Retinal pigment epithelial cell (primary cell): ENCODE measurements around the gene JSRP1.

Experiments
- DNase-seq: peaks from one replicate; pipeline ENCODE4 v3.0.0-alpha.2; 2010; ENCODE audit warnings: low read depth
- H3K4me3 ChIP-seq: 2 replicates; pipeline ENCODE4 v1.5.1; 2011; ENCODE audit warnings: mild to moderate bottlenecking, low read length, control low read depth, moderate library complexity
- TF ChIP-seq, protein P1 (sequence below): conservative IDR thresholded peaks from 2 replicates; pipeline ENCODE4 v1.5.1; 2011; ENCODE audit warnings: low read depth, low read length, control low read depth, inconsistent platforms

JSRP1 gene

DNA sequence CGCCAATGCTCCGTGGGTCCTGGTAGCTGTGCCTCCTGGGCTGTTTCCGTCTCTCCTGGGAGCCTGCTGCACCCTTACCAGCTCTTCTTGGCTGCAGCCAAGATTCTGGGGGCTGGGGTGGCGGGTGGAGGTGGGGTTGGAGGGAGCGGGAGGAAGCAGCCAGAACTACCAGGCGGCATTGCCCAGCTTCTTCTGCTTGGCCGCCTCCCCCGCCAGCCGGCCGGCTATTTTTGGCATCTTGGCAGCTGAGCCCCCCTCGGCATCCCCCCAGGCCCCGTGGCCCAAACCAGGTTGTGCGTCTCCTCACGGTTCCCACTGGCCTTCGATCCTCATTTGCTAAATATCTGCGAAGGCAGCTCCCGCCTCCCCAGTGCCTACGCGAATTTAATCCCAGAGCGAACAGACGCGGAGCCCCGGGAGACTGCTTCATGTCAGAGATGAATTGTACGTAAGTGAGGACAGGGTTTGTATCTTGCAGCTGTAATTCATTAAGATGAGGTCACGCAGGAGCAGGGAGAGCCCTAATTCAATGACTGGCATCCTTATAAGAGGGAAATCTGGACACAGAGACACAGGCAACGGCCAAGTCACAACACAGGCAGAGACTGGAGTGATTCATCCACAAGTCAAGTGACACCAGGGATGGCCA, 38.6 kb upstream of the JSRP1 start:
- no peak overlapping the region for H3K4me3 ChIP-seq
- no peak for DNase-seq
- TF ChIP-seq, protein P1, sequence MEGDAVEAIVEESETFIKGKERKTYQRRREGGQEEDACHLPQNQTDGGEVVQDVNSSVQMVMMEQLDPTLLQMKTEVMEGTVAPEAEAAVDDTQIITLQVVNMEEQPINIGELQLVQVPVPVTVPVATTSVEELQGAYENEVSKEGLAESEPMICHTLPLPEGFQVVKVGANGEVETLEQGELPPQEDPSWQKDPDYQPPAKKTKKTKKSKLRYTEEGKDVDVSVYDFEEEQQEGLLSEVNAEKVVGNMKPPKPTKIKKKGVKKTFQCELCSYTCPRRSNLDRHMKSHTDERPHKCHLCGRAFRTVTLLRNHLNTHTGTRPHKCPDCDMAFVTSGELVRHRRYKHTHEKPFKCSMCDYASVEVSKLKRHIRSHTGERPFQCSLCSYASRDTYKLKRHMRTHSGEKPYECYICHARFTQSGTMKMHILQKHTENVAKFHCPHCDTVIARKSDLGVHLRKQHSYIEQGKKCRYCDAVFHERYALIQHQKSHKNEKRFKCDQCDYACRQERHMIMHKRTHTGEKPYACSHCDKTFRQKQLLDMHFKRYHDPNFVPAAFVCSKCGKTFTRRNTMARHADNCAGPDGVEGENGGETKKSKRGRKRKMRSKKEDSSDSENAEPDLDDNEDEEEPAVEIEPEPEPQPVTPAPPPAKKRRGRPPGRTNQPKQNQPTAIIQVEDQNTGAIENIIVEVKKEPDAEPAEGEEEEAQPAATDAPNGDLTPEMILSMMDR, result no peak

DNA sequence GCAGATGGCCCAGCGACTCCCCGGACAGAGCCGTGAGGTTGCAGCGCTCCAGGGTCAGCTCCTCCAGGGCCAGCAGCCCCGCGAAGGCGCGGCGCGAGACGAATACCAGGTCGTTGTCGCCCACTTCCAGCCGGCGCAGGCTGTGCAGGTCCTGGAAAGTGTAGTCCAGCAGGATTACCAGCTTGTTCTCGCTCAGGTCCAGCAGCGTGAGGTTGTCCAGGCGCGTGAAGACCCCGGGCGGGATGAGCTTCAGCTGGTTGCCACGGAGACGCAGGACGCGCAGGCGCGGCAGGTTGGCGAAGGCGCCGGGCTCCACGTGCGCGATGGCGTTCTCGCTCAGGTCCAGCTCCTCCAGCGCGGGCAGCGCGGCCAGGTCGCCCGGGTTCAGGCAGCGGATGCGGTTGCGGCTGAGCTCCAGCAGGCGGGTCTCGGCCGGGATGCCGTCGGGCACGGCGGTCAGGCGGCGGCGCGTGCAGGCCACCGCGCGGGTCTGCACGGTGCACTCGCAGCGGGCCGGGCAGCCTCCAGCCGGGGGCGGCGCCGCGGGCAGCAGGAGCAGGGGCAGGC, 35.1 kb upstream of the JSRP1 start:
- TF ChIP-seq, protein P1, result no peak
- H3K4me3 ChIP-seq, result no peak overlapping the region
- no peak for DNase-seq

DNA sequence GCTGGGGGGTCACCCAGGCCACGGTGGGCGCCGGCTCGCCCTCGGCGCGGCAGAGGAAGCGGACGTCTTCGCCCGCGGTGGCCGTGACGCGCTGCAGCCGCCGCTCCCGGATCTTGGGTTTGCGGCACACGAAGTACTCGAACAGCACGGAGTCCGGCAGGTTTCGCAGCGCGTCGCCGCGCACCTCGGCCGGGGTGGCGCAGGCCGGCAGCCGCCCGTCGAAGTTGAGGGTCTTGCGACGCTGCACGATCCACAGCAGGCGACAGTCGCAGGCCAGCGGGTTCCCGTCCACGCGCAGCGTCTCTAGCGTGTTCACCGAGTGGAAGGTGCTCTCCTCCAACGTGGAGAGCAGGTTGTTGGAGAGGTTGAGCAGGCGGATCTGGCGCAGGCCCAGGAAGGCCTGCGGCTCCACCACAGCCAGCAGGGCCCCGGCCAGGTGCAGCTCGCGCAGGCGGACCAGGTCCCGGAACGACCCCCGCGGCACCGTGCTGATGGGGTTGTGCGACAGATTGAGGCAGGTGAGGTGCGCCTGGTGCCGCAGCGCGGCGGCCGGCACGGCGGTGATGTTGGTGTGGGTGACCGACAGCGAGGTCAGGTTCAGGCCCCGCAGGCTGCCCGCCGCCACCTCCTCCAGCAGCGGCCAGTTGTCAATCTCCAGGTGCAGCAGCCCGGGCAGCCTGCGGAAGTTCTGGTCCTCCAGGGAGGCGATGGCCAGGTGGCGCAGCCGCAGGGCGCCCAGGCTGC, 34.4 kb upstream of the JSRP1 start:
- no peak overlapping the region for H3K4me3 ChIP-seq
- TF ChIP-seq, protein P1, result no peak
- DNase-seq, result no peak

DNA sequence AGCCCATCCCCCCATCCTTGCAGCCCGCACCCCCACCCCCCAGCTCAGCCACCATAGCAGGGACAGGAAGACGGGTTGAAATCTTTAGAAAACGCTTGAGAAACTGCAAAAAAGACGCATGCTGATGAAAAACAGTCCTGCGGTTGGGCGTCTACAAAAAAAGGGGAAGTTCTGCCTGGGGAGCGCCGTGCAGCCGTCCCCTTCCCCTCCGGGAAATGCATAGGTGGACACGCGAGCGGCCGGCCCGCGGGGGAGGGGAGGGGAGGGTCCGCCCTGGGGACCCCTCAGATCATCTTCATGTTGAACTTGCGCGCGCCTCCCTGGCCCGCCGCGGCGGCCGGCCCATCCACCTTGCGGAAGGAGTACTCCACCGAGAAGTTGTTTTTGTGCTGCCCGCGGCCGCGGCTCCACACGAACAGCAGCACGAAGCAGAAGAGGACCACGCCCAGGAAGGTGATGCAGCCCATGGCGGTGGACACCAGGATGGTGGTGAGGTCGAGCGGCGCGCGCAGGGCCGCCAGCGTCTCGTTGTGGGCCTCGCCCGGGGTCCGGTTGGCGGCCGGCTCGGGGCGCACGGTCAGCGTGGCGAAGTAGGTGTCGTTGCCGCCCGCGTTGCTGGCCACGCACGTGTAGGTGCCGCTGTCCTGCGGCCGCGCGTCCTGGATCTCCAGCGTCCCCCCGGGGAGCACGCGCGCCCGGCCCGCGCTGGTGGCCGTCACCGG, 33.7 kb upstream of the JSRP1 start:
- DNase-seq, result no peak
- H3K4me3 ChIP-seq, result no peak overlapping the region
- TF ChIP-seq, protein P1, result no peak

DNA sequence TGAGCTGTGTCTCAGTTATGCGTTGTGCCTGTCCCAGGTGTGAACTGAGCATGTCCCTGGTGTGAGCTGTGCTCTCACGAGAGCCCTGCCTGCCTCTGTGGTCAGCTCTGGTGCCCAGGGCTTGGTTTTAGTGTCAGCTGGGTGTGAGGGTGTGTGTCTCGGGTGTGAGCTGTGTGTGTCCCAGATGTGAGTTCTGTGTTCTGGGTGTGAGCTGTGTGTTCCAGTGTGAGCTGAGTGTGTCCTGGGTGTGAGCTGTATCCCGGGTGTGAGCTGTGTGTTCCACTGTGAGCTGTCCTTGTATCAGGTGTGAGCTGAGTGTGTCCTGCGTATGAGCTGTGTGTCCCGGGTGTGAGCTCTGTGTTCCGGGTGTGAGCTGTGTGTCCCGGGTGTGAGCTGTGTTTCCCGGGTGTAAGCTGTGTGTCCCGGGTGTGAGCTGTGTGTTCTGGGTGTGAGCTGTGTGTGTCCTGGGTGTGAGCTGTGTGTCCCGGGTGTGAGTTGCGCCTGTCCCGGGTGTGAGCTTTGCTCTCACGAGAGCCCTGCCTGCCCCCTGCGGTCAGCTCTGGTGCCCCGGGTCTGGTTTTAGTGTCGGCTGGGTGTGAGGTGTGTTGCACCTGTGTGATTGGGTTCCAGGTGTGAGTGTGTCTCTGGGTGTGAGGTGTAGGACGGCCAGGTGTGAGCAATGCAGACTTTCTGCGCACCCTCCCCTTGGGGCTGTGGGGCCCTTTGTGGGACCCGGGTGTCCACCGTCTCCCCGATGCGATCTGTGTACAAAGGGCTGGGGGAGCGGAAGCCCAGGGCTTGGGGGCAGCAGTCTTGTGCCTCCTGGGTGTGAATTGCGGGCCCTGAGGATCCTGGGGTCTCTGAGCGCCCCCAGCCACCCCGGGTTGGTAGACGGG, 32.8 kb upstream of the JSRP1 start:
- TF ChIP-seq, protein P1, result no peak
- DNase-seq, result no peak
- H3K4me3 ChIP-seq, result no peak overlapping the region

DNA sequence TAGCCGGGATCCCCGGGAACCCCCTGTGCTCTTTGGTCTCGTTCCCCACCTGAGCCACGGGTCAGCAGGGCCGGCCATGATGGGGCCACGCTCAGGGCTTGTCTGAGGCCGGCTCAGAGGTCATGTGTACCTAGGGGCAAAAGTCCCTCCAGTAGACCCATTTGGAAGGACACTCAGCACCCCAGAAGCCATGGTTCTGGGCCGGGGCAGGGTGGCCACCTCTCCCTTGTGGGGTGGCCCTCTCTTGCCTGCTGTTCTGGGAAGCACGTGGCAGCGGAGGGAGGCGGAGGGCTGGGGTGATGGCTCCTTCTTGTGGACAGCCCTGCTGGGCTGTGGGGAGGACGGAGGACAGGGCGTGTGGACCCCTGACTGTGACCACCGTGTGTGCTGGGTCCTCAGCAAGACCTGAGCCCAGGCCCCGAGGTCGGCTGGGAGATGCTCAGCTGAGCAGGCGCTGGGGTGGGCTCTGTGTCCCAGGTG, 32.2 kb upstream of the JSRP1 start:
- TF ChIP-seq, protein P1, result no peak
- DNase-seq, result no peak
- H3K4me3 ChIP-seq, result no peak overlapping the region
